GM19351 (cell line): ENCODE data around the gene GTF3A.
A peak's percentile ranks its signal among the peaks of the same experiment; 100 is the strongest.
"Not testable (repeated sequence)": the region's sequence is repeated elsewhere in the genome, so short reads cannot be mapped to it uniquely, and the experiment has no call there.

ENCODE experiments used
- ATAC-seq: cut with Tn5 transposase; IDR thresholded peaks from one replicate; pipeline ENCODE4 v1.9.1; 2021; ENCODE audit warnings: mild to moderate bottlenecking, moderate library complexity; ENCODE audit not compliant: unreplicated experiment

GTF3A gene

GRCh38 chr13:27424246-27425157 lies at the start of gene GTF3A:
TSS of gene GTF3A (plus strand) at chr13:27424619.
- peak; percentile 62 for ATAC-seq

GRCh38 chr13:27374650-27375049 lies 49.8 kb upstream of the GTF3A start:
- ATAC-seq: peak; percentile 82

GRCh38 chr13:27375686-27376326 lies 48.6 kb upstream of the GTF3A start:
- ATAC-seq: no peak

- ATAC-seq: no peak
Measured at GRCh38 chr13:27379126-27379525, 45.3 kb upstream of the GTF3A start.

GRCh38 chr13:27379694-27380641 lies 44.5 kb upstream of the GTF3A start:
- no peak for ATAC-seq

- no peak for ATAC-seq
Measured at GRCh38 chr13:27381601-27382000, 42.8 kb upstream of the GTF3A start.

- no peak for ATAC-seq
Measured at GRCh38 chr13:27383104-27383921, 41.1 kb upstream of the GTF3A start.

GRCh38 chr13:27384285-27384684 lies 40.1 kb upstream of the GTF3A start:
- no peak for ATAC-seq

GRCh38 chr13:27388241-27388640 lies 36.2 kb upstream of the GTF3A start:
- no peak for ATAC-seq

GRCh38 chr13:27389891-27390290 lies 34.5 kb upstream of the GTF3A start:
- ATAC-seq: no peak

- ATAC-seq: no peak
Measured at GRCh38 chr13:27391471-27391870, 32.9 kb upstream of the GTF3A start.

GRCh38 chr13:27393101-27393500 lies 31.3 kb upstream of the GTF3A start:
- ATAC-seq: no peak

GRCh38 chr13:27395007-27395510 lies 29.4 kb upstream of the GTF3A start:
- no peak for ATAC-seq

GRCh38 chr13:27396252-27396846 lies 28.1 kb upstream of the GTF3A start:
- no peak for ATAC-seq

GRCh38 chr13:27398360-27398759 lies 26.1 kb upstream of the GTF3A start:
- no peak for ATAC-seq

GRCh38 chr13:27400405-27400804 lies 24.0 kb upstream of the GTF3A start:
- ATAC-seq: not testable (repeated sequence)

GRCh38 chr13:27401210-27401609 lies 23.2 kb upstream of the GTF3A start:
- no peak for ATAC-seq

- no peak for ATAC-seq
Measured at GRCh38 chr13:27403203-27403678, 21.2 kb upstream of the GTF3A start.

- no peak for ATAC-seq
Measured at GRCh38 chr13:27403727-27404385, 20.6 kb upstream of the GTF3A start.
